ENCODE results near the gene LYSMD2.
A peak's percentile ranks its signal among the peaks of the same experiment; 100 is the strongest.
"Not testable (repeated sequence)": the region's sequence is repeated elsewhere in the genome, so short reads cannot be mapped to it uniquely, and the experiment has no call there.

The LYSMD2 gene

GRCh38 chr15:51737522-51738305 lies at the start of gene LYSMD2:
Gene LYSMD2, minus strand, starts transcription at chr15:51737655. Its CDS starts 33 bp downstream, at chr15:51737622.
- DNase-seq (ENCODE audit: low read depth in 3 of 3, low spot score in 1 of 3): peak in 2 of 3 donors; percentile 52 to 59

GRCh38 chr15:51787130-51787529 lies 49.7 kb upstream of the LYSMD2 start:
- DNase-seq (ENCODE audit: low read depth in 3 of 3, low spot score in 1 of 3): not testable (repeated sequence)

- DNase-seq (ENCODE audit: low read depth in 3 of 3, low spot score in 1 of 3): no peak
These were observed 46.5 kb upstream of the LYSMD2 start for GRCh38 chr15:51783967-51784366.

GRCh38 chr15:51782357-51782896 lies 45.0 kb upstream of the LYSMD2 start:
- DNase-seq (ENCODE audit: low read depth in 3 of 3, low spot score in 1 of 3): no peak

- no peak for DNase-seq (ENCODE audit: low read depth in 3 of 3, low spot score in 1 of 3)
These were observed 44.1 kb upstream of the LYSMD2 start for GRCh38 chr15:51781506-51781905.

GRCh38 chr15:51780636-51781035 lies 43.2 kb upstream of the LYSMD2 start:
- DNase-seq (ENCODE audit: low read depth in 3 of 3, low spot score in 1 of 3): no peak

GRCh38 chr15:51776952-51777569 lies 39.6 kb upstream of the LYSMD2 start:
- peak; percentile 18 to 25 (median 20) for DNase-seq (ENCODE audit: low read depth in 3 of 3, low spot score in 1 of 3)

GRCh38 chr15:51775967-51776816 lies 38.7 kb upstream of the LYSMD2 start:
- peak in 2 of 3 donors; percentile 12 to 16 for DNase-seq (ENCODE audit: low read depth in 3 of 3, low spot score in 1 of 3)

- DNase-seq (ENCODE audit: low read depth in 3 of 3, low spot score in 1 of 3): no peak
These were observed 37.5 kb upstream of the LYSMD2 start for GRCh38 chr15:51774916-51775315.

GRCh38 chr15:51771773-51772172 lies 34.3 kb upstream of the LYSMD2 start:
- DNase-seq (ENCODE audit: low read depth in 3 of 3, low spot score in 1 of 3): no peak

GRCh38 chr15:51770902-51771301 lies 33.4 kb upstream of the LYSMD2 start:
- no peak for DNase-seq (ENCODE audit: low read depth in 3 of 3, low spot score in 1 of 3)

- no peak for DNase-seq (ENCODE audit: low read depth in 3 of 3, low spot score in 1 of 3)
These were observed 30.6 kb upstream of the LYSMD2 start for GRCh38 chr15:51768018-51768417.

GRCh38 chr15:51766341-51766740 lies 28.9 kb upstream of the LYSMD2 start:
- DNase-seq (ENCODE audit: low read depth in 3 of 3, low spot score in 1 of 3): no peak

- DNase-seq (ENCODE audit: low read depth in 3 of 3, low spot score in 1 of 3): no peak
These were observed 28.3 kb upstream of the LYSMD2 start for GRCh38 chr15:51765751-51766150.

GRCh38 chr15:51760805-51761204 lies 23.4 kb upstream of the LYSMD2 start:
- DNase-seq (ENCODE audit: low read depth in 3 of 3, low spot score in 1 of 3): no peak

- no peak for DNase-seq (ENCODE audit: low read depth in 3 of 3, low spot score in 1 of 3)
These were observed 22.2 kb upstream of the LYSMD2 start for GRCh38 chr15:51759557-51760070.

GRCh38 chr15:51758645-51759044 lies 21.2 kb upstream of the LYSMD2 start:
- no peak for DNase-seq (ENCODE audit: low read depth in 3 of 3, low spot score in 1 of 3)

- DNase-seq (ENCODE audit: low read depth in 3 of 3, low spot score in 1 of 3): no peak
These were observed 20.0 kb upstream of the LYSMD2 start for GRCh38 chr15:51757450-51757849.

- DNase-seq (ENCODE audit: low read depth in 3 of 3, low spot score in 1 of 3): no peak
These were observed 19.0 kb upstream of the LYSMD2 start for GRCh38 chr15:51756482-51756881.

GRCh38 chr15:51755790-51756189 lies 18.3 kb upstream of the LYSMD2 start:
- no peak for DNase-seq (ENCODE audit: low read depth in 3 of 3, low spot score in 1 of 3)

- DNase-seq (ENCODE audit: low read depth in 3 of 3, low spot score in 1 of 3): no peak
These were observed 16.8 kb upstream of the LYSMD2 start for GRCh38 chr15:51754267-51754666.
